Keratinocyte (primary cell): Measurements from ENCODE around the gene CCDC87.

ENCODE experiments used
- EZH2 ChIP-seq: IDR thresholded peaks from one replicate; pipeline ENCODE4 v1.6.1; 2012; ENCODE audit warnings: inconsistent platforms, mild to moderate bottlenecking, low read length, moderate library complexity
- TF ChIP-seq, protein P1 (sequence below), 3 experiments: IDR thresholded peaks in 1 of 3; conservative IDR thresholded peaks in 1 of 3; optimal IDR thresholded peaks in 1 of 3; 2 replicates in 2 of 3; 3 replicates in 1 of 3; pipeline versions ENCODE3 to v1.5.1; 2011; ENCODE audit warnings: low read length in 3 of 3, mild to moderate bottlenecking in 3 of 3, moderate library complexity in 2 of 3, control low read depth in 1 of 3, inconsistent platforms in 1 of 3; ENCODE audit not compliant: insufficient read depth in 2 of 3; ENCODE audit errors: extremely low read depth in 1 of 3

DNA sequence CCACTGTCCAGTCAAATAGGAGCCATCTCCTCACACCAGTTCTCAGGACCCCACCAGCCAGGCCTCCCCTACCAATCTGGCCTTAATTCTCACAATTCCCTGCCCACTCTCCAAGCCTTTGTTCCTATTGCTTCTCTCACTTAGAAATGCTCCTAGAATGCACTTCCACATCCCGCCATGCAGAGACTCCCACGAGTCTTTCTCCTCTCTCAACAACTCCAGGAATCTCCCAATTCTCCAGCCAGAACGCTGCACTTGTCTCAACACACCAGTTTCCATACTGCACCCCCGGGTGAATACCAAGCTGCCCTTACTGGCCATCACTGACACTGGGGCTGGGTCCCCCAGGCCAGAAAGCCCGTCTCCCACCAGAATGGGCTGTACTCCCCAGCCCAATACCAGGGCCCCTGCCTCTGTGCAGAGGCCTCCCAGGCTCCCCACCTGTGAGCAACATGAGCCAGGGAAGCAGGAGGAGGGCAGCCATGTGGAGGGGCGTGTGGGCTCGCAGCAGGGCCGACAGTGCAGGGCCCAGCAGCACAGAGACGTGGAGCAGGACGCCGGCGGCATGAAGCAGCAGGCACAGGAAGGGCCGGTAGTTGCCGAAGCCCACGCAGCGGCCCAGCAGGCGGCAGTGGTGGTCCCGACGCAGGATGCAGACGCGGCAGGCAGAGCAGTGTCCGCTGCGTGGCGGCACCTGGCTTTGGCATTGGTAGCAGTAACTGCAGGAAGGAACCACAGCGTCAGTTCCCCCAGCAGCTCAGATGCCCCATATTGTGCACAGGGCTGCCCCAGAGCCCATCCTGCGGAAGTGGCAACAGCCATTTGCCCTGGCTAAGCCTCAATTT, 49.4 kb downstream of the CCDC87 start:
- TF ChIP-seq, protein P1, sequence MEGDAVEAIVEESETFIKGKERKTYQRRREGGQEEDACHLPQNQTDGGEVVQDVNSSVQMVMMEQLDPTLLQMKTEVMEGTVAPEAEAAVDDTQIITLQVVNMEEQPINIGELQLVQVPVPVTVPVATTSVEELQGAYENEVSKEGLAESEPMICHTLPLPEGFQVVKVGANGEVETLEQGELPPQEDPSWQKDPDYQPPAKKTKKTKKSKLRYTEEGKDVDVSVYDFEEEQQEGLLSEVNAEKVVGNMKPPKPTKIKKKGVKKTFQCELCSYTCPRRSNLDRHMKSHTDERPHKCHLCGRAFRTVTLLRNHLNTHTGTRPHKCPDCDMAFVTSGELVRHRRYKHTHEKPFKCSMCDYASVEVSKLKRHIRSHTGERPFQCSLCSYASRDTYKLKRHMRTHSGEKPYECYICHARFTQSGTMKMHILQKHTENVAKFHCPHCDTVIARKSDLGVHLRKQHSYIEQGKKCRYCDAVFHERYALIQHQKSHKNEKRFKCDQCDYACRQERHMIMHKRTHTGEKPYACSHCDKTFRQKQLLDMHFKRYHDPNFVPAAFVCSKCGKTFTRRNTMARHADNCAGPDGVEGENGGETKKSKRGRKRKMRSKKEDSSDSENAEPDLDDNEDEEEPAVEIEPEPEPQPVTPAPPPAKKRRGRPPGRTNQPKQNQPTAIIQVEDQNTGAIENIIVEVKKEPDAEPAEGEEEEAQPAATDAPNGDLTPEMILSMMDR (optimal IDR thresholded peaks at IDR 0.05 in 1 of 3, IDR thresholded peaks at IDR 0.05 in 1 of 3, conservative IDR thresholded peaks at IDR 0.05 in 1 of 3; ENCODE audit: extremely low read depth in 1 of 3, insufficient read depth in 2 of 3, low read length in 3 of 3) = no peak
- TF ChIP-seq EZH2 = no peak
